Thyroid gland (tissue), 4 donors: ENCODE measurements around the gene CBLC. TPM values are rescaled to one million over a fixed set of nuclear protein-coding genes. Genes with fewer than 3 reads are reported as not detected.
A peak's percentile ranks its signal among the peaks of the same experiment; 100 is the strongest.

Experiments
- DNase-seq, 2 donors: peaks; one replicate each; pipeline ENCODE4 v3.0.0-alpha.2; 2019
- H3K27ac ChIP-seq, 3 donors: fragments of 200-600 bp; sonication (generic); 1 replicate in 2 of 3; 2 replicates in 1 of 3; pipeline ENCODE4 v1.5.1; 2016 to 2019; ENCODE audit warnings: mild to moderate bottlenecking in 1 of 3, moderate library complexity in 1 of 3
- H3K27me3 ChIP-seq: fragments of 200-600 bp; sonication (generic); one replicate; pipeline ENCODE4 v1.5.1; 2019
- H3K36me3 ChIP-seq, 2 donors: fragments of 200-600 bp; sonication (generic); one replicate each; pipeline ENCODE4 v1.5.1; 2016 to 2019
- H3K4me1 ChIP-seq, 2 donors: fragments of 200-600 bp; sonication (generic); one replicate each; pipeline ENCODE4 v1.5.1; 2017 to 2019
- H3K4me3 ChIP-seq, 3 donors: fragments of 200-600 bp; sonication (generic); replicated peaks in 1 of 3; 1 replicate in 2 of 3; 2 replicates in 1 of 3; pipeline ENCODE4 v1.5.1; 2016; ENCODE audit warnings: mild to moderate bottlenecking in 1 of 3
- H3K9me3 ChIP-seq: fragments of 200-600 bp; sonication (generic); one replicate; pipeline ENCODE4 v1.5.1; 2017
- CTCF ChIP-seq, 6 experiments: fragments of 200-600 bp in 3 of 6; fragments of 450-650 bp in 3 of 6; sonication (generic) in 3 of 6; IDR thresholded peaks; one replicate each; pipeline ENCODE4 v1.5.1; 2016 to 2019; ENCODE audit warnings: antibody characterized with exemption in 6 of 6, mild to moderate bottlenecking in 2 of 6, inconsistent platforms in 1 of 6, moderate library complexity in 1 of 6
- POLR2A ChIP-seq, 2 donors: fragments of 450-650 bp; IDR thresholded peaks; one replicate each; pipeline ENCODE4 v1.6.1; 2017; ENCODE audit warnings: antibody characterized with exemption in 2 of 2, mild to moderate bottlenecking in 2 of 2, moderate library complexity in 1 of 2
- WGBS, 2 donors: methylation state at CpG; one replicate each; pipeline ENCODE4 v1.1.5; 2017; 5-methylcytosine and 5-hydroxymethylcytosine counted together
- intact Hi-C: fragments of 100-400 bp; cut with DNase I; formaldehyde crosslinking; loops from one replicate; pipeline ENCODE4 v1.15.1; 2023
- total RNA-seq, 4 donors: library from RNA; depleted of rRNA; stranded (reverse); fragments of >200 nt; gene quantifications; one replicate each; pipeline ENCODE4 v1.2.3, GENCODE V29; 2016

The CBLC gene
- total RNA-seq, 4 donors from 2014 or later, result 2.0 to 5.6 (median 3.1) TPM

GRCh38 chr19:44745887-44746600 is 31.6 kb upstream of the CBLC start:
- Histone ChIP-seq H3K4me1 (peaks cover 50 to 77% of the 10 kb centered on the region in 2 donors), H3K4me3 (no peak overlapping the region), H3K27ac (peak overlapping the region; percentile 89 to 97 (median 89)), H3K27me3 (no peaks in the 10 kb centered on the region), H3K36me3 (no peaks in the 10 kb centered on the region), H3K9me3 (no peaks in the 10 kb centered on the region)
- intact Hi-C loops, result no loop called here
- no peak for DNase-seq
- TF ChIP-seq CTCF (IDR thresholded peaks at IDR 0.05) (no peak), POLR2A (IDR thresholded peaks at IDR 0.05) (no peak)
- WGBS, 2 donors, result 80 to 83% methylated on average over 4 of the region's 4 CpGs

GRCh38 chr19:44746616-44746945 is 31.1 kb upstream of the CBLC start:
- Histone ChIP-seq H3K27me3 (no peaks in the 10 kb centered on the region), H3K4me1 (peaks cover 46 to 77% of the 10 kb centered on the region in 2 donors), H3K36me3 (peaks cover under 1 to 4% of the 10 kb centered on the region in 2 donors), H3K27ac (peak overlapping the region; percentile 89 to 97 (median 89)), H3K4me3 (no peak overlapping the region), H3K9me3 (no peaks in the 10 kb centered on the region)
- intact Hi-C loops, result no loop called here
- 80 to 84% methylated on average over 4 to 5 of the region's 5 CpGs for WGBS, 2 donors
- DNase-seq, result no peak
- TF ChIP-seq CTCF (IDR thresholded peaks at IDR 0.05) (no peak), POLR2A (IDR thresholded peaks at IDR 0.05) (no peak)

- Histone ChIP-seq H3K4me3 (peak overlapping the region in 1 of 3 donors; percentile 47), H3K27ac (peak overlapping the region; percentile 89 to 97 (median 89)), H3K36me3 (peaks cover 2 to 7% of the 10 kb centered on the region in 2 donors), H3K9me3 (no peaks in the 10 kb centered on the region), H3K4me1 (peaks cover 44 to 76% of the 10 kb centered on the region in 2 donors), H3K27me3 (no peaks in the 10 kb centered on the region)
- WGBS, 2 donors, result 14 to 15% methylated on average over 17 to 24 of the region's 34 CpGs
- no peak for TF ChIP-seq CTCF (IDR thresholded peaks at IDR 0.05)
- TF ChIP-seq POLR2A (IDR thresholded peaks at IDR 0.05), result peak in 1 of 2 donors; percentile 64
- DNase-seq, result peak; percentile 92 to 95
- intact Hi-C loops, result no loop called here
These were observed 30.5 kb upstream of the CBLC start for GRCh38 chr19:44746946-44747738.

- no peaks in the 10 kb centered on the region for H3K9me3 ChIP-seq
These were observed 29.8 kb upstream of the CBLC start for GRCh38 chr19:44747739-44748425.

More at GRCh38 chr19:44747739-44748425, 29.8 kb upstream of the CBLC start:
- DNase-seq, result peak; percentile 76 to 81
- Histone ChIP-seq H3K36me3 (peaks cover 2 to 13% of the 10 kb centered on the region in 2 donors), H3K4me3 (peak overlapping the region in 2 of 3 donors; percentile 31 to 47), H3K27me3 (no peaks in the 10 kb centered on the region), H3K4me1 (peaks cover 39 to 76% of the 10 kb centered on the region in 2 donors), H3K27ac (peak overlapping the region; percentile 89 to 97 (median 89))
- no peak for TF ChIP-seq CTCF (IDR thresholded peaks at IDR 0.05)
- TF ChIP-seq POLR2A (IDR thresholded peaks at IDR 0.05), result no peak
- WGBS, 2 donors, result 0 to 1% methylated on average over 26 of the region's 26 CpGs
- intact Hi-C loops, result no loop called here
